Thyroid gland (tissue), 4 donors: ENCODE results near the gene GID8. TPM values are rescaled to one million over a fixed set of nuclear protein-coding genes. Genes with fewer than 3 reads are reported as not detected.

Experiments
- DNase-seq, 2 donors: peaks; one replicate each; pipeline ENCODE4 v3.0.0-alpha.2; 2019
- H3K27ac ChIP-seq, 3 donors: fragments of 200-600 bp; sonication (generic); 1 replicate in 2 of 3; 2 replicates in 1 of 3; pipeline ENCODE4 v1.5.1; 2016 to 2019; ENCODE audit warnings: mild to moderate bottlenecking in 1 of 3, moderate library complexity in 1 of 3
- H3K27me3 ChIP-seq: fragments of 200-600 bp; sonication (generic); one replicate; pipeline ENCODE4 v1.5.1; 2019
- H3K36me3 ChIP-seq, 2 donors: fragments of 200-600 bp; sonication (generic); one replicate each; pipeline ENCODE4 v1.5.1; 2016 to 2019
- H3K4me1 ChIP-seq, 2 donors: fragments of 200-600 bp; sonication (generic); one replicate each; pipeline ENCODE4 v1.5.1; 2017 to 2019
- H3K4me3 ChIP-seq, 3 donors: fragments of 200-600 bp; sonication (generic); replicated peaks in 1 of 3; 1 replicate in 2 of 3; 2 replicates in 1 of 3; pipeline ENCODE4 v1.5.1; 2016; ENCODE audit warnings: mild to moderate bottlenecking in 1 of 3
- H3K9me3 ChIP-seq: fragments of 200-600 bp; sonication (generic); one replicate; pipeline ENCODE4 v1.5.1; 2017
- POLR2A ChIP-seq, 2 donors: fragments of 450-650 bp; IDR thresholded peaks; one replicate each; pipeline ENCODE4 v1.6.1; 2017; ENCODE audit warnings: antibody characterized with exemption in 2 of 2, mild to moderate bottlenecking in 2 of 2, moderate library complexity in 1 of 2
- WGBS, 2 donors: methylation state at CpG; one replicate each; pipeline ENCODE4 v1.1.5; 2017; 5-methylcytosine and 5-hydroxymethylcytosine counted together
- intact Hi-C: fragments of 100-400 bp; cut with DNase I; formaldehyde crosslinking; loops from one replicate; pipeline ENCODE4 v1.15.1; 2023
- total RNA-seq, 4 donors: library from RNA; depleted of rRNA; stranded (reverse); fragments of >200 nt; gene quantifications; one replicate each; pipeline ENCODE4 v1.2.3, GENCODE V29; 2016
- TF ChIP-seq, protein P1 (sequence below), 6 experiments: fragments of 200-600 bp in 3 of 6; fragments of 450-650 bp in 3 of 6; sonication (generic) in 3 of 6; IDR thresholded peaks; one replicate each; pipeline ENCODE4 v1.5.1; 2016 to 2019; ENCODE audit warnings: antibody characterized with exemption in 6 of 6, mild to moderate bottlenecking in 2 of 6, inconsistent platforms in 1 of 6, moderate library complexity in 1 of 6

GID8 gene
- total RNA-seq, 4 donors from 2014 or later: 30.3 to 38.5 (median 34.5) TPM

DNA sequence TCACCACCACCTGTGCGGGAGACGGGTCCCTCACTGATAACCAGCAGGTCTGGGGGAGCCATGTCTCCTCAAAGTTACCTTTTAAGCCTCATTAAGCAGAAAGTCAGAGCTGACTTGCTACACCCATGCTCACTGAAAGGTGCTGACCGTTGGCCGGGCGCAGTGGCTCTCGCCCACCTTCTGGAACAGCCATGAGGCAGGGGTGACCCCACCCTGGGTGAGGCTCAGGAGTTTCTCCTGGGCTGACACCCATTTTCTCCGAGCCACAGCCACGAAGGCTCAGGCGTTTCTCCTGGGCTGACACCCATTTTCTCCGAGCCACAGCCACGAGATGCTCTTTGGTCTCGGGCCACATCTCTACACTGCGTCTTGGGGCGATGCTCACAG is 58.6 kb downstream of the GID8 start:
- H3K27me3 ChIP-seq: no peaks in the 10 kb centered on the region

GRCh38 chr20:62997417-62998035 is 59.6 kb downstream of the GID8 start:
- H3K27ac ChIP-seq: no peak overlapping the region
- 38 to 46% methylated on average over 15 to 18 of the region's 20 CpGs for WGBS, 2 donors
- no peaks in the 10 kb centered on the region for H3K36me3 ChIP-seq
- DNase-seq: no peak
- TF ChIP-seq, protein P1, sequence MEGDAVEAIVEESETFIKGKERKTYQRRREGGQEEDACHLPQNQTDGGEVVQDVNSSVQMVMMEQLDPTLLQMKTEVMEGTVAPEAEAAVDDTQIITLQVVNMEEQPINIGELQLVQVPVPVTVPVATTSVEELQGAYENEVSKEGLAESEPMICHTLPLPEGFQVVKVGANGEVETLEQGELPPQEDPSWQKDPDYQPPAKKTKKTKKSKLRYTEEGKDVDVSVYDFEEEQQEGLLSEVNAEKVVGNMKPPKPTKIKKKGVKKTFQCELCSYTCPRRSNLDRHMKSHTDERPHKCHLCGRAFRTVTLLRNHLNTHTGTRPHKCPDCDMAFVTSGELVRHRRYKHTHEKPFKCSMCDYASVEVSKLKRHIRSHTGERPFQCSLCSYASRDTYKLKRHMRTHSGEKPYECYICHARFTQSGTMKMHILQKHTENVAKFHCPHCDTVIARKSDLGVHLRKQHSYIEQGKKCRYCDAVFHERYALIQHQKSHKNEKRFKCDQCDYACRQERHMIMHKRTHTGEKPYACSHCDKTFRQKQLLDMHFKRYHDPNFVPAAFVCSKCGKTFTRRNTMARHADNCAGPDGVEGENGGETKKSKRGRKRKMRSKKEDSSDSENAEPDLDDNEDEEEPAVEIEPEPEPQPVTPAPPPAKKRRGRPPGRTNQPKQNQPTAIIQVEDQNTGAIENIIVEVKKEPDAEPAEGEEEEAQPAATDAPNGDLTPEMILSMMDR (IDR thresholded peaks at IDR 0.05): no peak
- TF ChIP-seq POLR2A (IDR thresholded peaks at IDR 0.05): no peak
- no peaks in the 10 kb centered on the region for H3K27me3 ChIP-seq
- H3K4me1 ChIP-seq: no peaks in the 10 kb centered on the region
- H3K4me3 ChIP-seq: no peak overlapping the region
- H3K9me3 ChIP-seq: no peaks in the 10 kb centered on the region
- intact Hi-C loops: no loop called here

More for the DNA sequence above, 58.6 kb downstream of the GID8 start:
- intact Hi-C loops: no loop called here
- no peaks in the 10 kb centered on the region for H3K4me1 ChIP-seq
- H3K4me3 ChIP-seq: no peak overlapping the region
- TF ChIP-seq, protein P1 (IDR thresholded peaks at IDR 0.05): no peak
- 86 to 91% methylated on average over 14 of the region's 14 CpGs for WGBS, 2 donors
- DNase-seq: no peak
- H3K36me3 ChIP-seq: no peaks in the 10 kb centered on the region
- H3K27ac ChIP-seq: no peak overlapping the region
- no peaks in the 10 kb centered on the region for H3K9me3 ChIP-seq

Other genes starting within 250 kb of the GID8 start
- gene NTSR1, start 229.3 kb upstream of the GID8 start, total RNA-seq: under 1 TPM in 1 of 4 donors, not detected in 3; 0.67 TPM
- gene MRGBP, start 141.7 kb upstream of the GID8 start, total RNA-seq: 10 to 100 TPM in 3 of 4 donors, 1 to 10 TPM in 1; 9.9 to 14.6 (median 12.4) TPM
- 10 to 100 TPM; 50.0 to 67.6 (median 63.7) TPM for gene OGFR, start 133.3 kb upstream of the GID8 start, total RNA-seq
- 100 to 1,000 TPM in 1 of 4 donors, 10 to 100 TPM in 2, 1 to 10 TPM in 1; 5.3 to 113 (median 62.8) TPM for gene COL9A3, start 121.1 kb upstream of the GID8 start, total RNA-seq
- 10 to 100 TPM; 15.3 to 26.6 (median 20.6) TPM for gene TCFL5, start 76.3 kb upstream of the GID8 start, total RNA-seq
- gene DIDO1, start 11.6 kb upstream of the GID8 start, total RNA-seq: 10 to 100 TPM; 67.7 to 92.9 (median 72.2) TPM
- gene SLC17A9, start 14.6 kb downstream of the GID8 start, total RNA-seq: 1 to 10 TPM in 2 of 4 donors, under 1 TPM in 2; 0.68 to 1.6 (median 1.00) TPM
- gene BHLHE23, start 68.8 kb downstream of the GID8 start, total RNA-seq: not detected